A204.1 (cell line): ENCODE results near the gene MOCS1.

Experiments
- FAIRE-seq: peaks from 2 replicates; lab custom pipeline; 2012; peaks lifted over from hg19 to GRCh38; lab: Jason Lieb, UNC

Gene MOCS1

GRCh38 chr6:39923861-39924260 is 10.4 kb downstream of the MOCS1 start:
- no peak for FAIRE-seq

GRCh38 chr6:39923394-39923793 is 10.9 kb downstream of the MOCS1 start:
- FAIRE-seq = no peak

GRCh38 chr6:39922821-39923220 is 11.4 kb downstream of the MOCS1 start:
- no peak for FAIRE-seq

GRCh38 chr6:39920157-39920556 is 14.1 kb downstream of the MOCS1 start:
- FAIRE-seq = no peak

- no peak for FAIRE-seq
Observed at GRCh38 chr6:39918831-39919230, 15.4 kb downstream of the MOCS1 start.

- no peak for FAIRE-seq
Observed at GRCh38 chr6:39917981-39918380, 16.3 kb downstream of the MOCS1 start.

GRCh38 chr6:39917329-39917728 is 16.9 kb downstream of the MOCS1 start:
- FAIRE-seq = no peak

- no peak for FAIRE-seq
Observed at GRCh38 chr6:39915866-39916265, 18.4 kb downstream of the MOCS1 start.

- FAIRE-seq = no peak
Observed at GRCh38 chr6:39914239-39914638, 20.0 kb downstream of the MOCS1 start.

GRCh38 chr6:39913391-39913916 is 20.8 kb downstream of the MOCS1 start:
- no peak for FAIRE-seq

- FAIRE-seq = no peak
Observed at GRCh38 chr6:39912446-39912845, 21.8 kb downstream of the MOCS1 start.

- FAIRE-seq = no peak
Observed at GRCh38 chr6:39911513-39912125, 22.6 kb downstream of the MOCS1 start.

- FAIRE-seq = no peak
Observed at GRCh38 chr6:39910744-39911143, 23.5 kb downstream of the MOCS1 start.

- no peak for FAIRE-seq
Observed at GRCh38 chr6:39910164-39910563, 24.1 kb downstream of the MOCS1 start.

GRCh38 chr6:39909701-39910100 is 24.6 kb downstream of the MOCS1 start:
- FAIRE-seq = no peak

GRCh38 chr6:39908838-39909583 is 25.3 kb downstream of the MOCS1 start:
- FAIRE-seq = no peak

- no peak for FAIRE-seq
Observed at GRCh38 chr6:39907871-39908575, 26.2 kb downstream of the MOCS1 start.

- FAIRE-seq = no peak
Observed at GRCh38 chr6:39906318-39906761, 27.9 kb downstream of the MOCS1 start.

- no peak for FAIRE-seq
Observed at GRCh38 chr6:39905640-39905975, 28.7 kb downstream of the MOCS1 start.

- FAIRE-seq = no peak
Observed at GRCh38 chr6:39904946-39905639, 29.2 kb downstream of the MOCS1 start.

GRCh38 chr6:39903656-39904055 is 30.6 kb downstream of the MOCS1 start:
- FAIRE-seq = no peak

- no peak for FAIRE-seq
Observed at GRCh38 chr6:39902786-39903465, 31.3 kb downstream of the MOCS1 start.
